Tibial artery (tissue), 4 donors: Measurements from ENCODE around the gene LRRC8C.

ENCODE experiments used
- DNase-seq, 2 donors: peaks; one replicate each; pipeline ENCODE4 v3.0.0-alpha.2; 2019
- H3K27ac ChIP-seq, 2 donors: fragments of 200-600 bp; sonication (generic) in 1 of 2; 1 replicate in 1 of 2; 2 replicates in 1 of 2; pipeline ENCODE4 v1.5.1; 2018 to 2019; ENCODE audit warnings: mild to moderate bottlenecking in 1 of 2
- H3K27me3 ChIP-seq, 2 donors: fragments of 200-600 bp; sonication (generic) in 1 of 2; one replicate each; pipeline versions ENCODE4 v1.5.1 to v1.6.0; 2016 to 2019
- H3K36me3 ChIP-seq, 3 donors: fragments of 200-600 bp; sonication (generic) in 2 of 3; one replicate each; pipeline ENCODE4 v1.5.1; 2016 to 2019; ENCODE audit warnings: mild to moderate bottlenecking in 2 of 3
- H3K4me1 ChIP-seq, 4 donors: fragments of 200-600 bp; sonication (generic) in 2 of 4; 1 replicate in 3 of 4; 2 replicates in 1 of 4; pipeline ENCODE4 v1.5.1; 2016 to 2019
- H3K4me3 ChIP-seq, 2 donors: fragments of 200-600 bp; sonication (generic) in 1 of 2; 1 replicate in 1 of 2; 2 replicates in 1 of 2; pipeline ENCODE4 v1.5.1; 2018 to 2019; ENCODE audit warnings: mild to moderate bottlenecking in 2 of 2
- H3K9me3 ChIP-seq, 3 donors: fragments of 200-600 bp; sonication (generic) in 1 of 3; one replicate each; pipeline ENCODE4 v1.5.1; 2016 to 2019
- CTCF ChIP-seq, 2 experiments: fragments of 200-600 bp in 1 of 2; fragments of 450-650 bp in 1 of 2; IDR thresholded peaks; one replicate each; pipeline ENCODE4 v1.5.1; 2017 to 2019; ENCODE audit warnings: antibody characterized with exemption in 2 of 2, mild to moderate bottlenecking in 1 of 2, moderate library complexity in 1 of 2
- intact Hi-C: fragments of 100-400 bp; cut with DNase I; formaldehyde crosslinking; loops from one replicate; pipeline ENCODE4 v1.15.0; 2023; ENCODE audit warnings: low total_unique reads

Gene LRRC8C

GRCh38 chr1:89687254-89687653 lies 54.3 kb downstream of the LRRC8C start:
- Histone ChIP-seq H3K4me3 (no peak overlapping the region), H3K4me1 (no peaks in the 10 kb centered on the region), H3K9me3 (no peaks in the 10 kb centered on the region), H3K36me3 (no peaks in the 10 kb centered on the region), H3K27ac (no peak overlapping the region), H3K27me3 (no peaks in the 10 kb centered on the region)
- intact Hi-C loops, result no loop called here
- TF ChIP-seq CTCF (IDR thresholded peaks at IDR 0.05), result no peak
- no peak for DNase-seq

- no peak for TF ChIP-seq CTCF (IDR thresholded peaks at IDR 0.05)
- DNase-seq, result no peak
- no peak overlapping the region for H3K4me3 ChIP-seq
- H3K27me3 ChIP-seq, result no peaks in the 10 kb centered on the region
- H3K9me3 ChIP-seq, result no peaks in the 10 kb centered on the region
- peaks cover 0 to 4% (median 0%) of the 10 kb centered on the region in 4 donors for H3K4me1 ChIP-seq
- intact Hi-C loops, result no loop called here
- no peak overlapping the region for H3K27ac ChIP-seq
- H3K36me3 ChIP-seq, result no peaks in the 10 kb centered on the region
Observed at GRCh38 chr1:89688607-89689006, 55.7 kb downstream of the LRRC8C start.

- intact Hi-C loops, result no loop called here
- H3K36me3 ChIP-seq, result no peaks in the 10 kb centered on the region
Observed at GRCh38 chr1:89689234-89689633, 56.3 kb downstream of the LRRC8C start.

GRCh38 chr1:89690595-89690994 lies 57.7 kb downstream of the LRRC8C start:
- no peak overlapping the region for H3K27ac ChIP-seq
- peaks cover 0 to 18% (median 6%) of the 10 kb centered on the region in 4 donors for H3K4me1 ChIP-seq
- no peak for TF ChIP-seq CTCF (IDR thresholded peaks at IDR 0.05)
- no peaks in the 10 kb centered on the region for H3K9me3 ChIP-seq
- H3K36me3 ChIP-seq, result no peaks in the 10 kb centered on the region
- no peak overlapping the region for H3K4me3 ChIP-seq
- intact Hi-C loops, result no loop called here
- DNase-seq, result no peak
- H3K27me3 ChIP-seq, result no peaks in the 10 kb centered on the region

More at GRCh38 chr1:89689234-89689633, 56.3 kb downstream of the LRRC8C start:
- Histone ChIP-seq H3K4me1 (peaks cover 0 to 6% (median 0%) of the 10 kb centered on the region in 4 donors), H3K27me3 (no peaks in the 10 kb centered on the region), H3K27ac (no peak overlapping the region), H3K9me3 (no peaks in the 10 kb centered on the region), H3K4me3 (no peak overlapping the region)
- TF ChIP-seq CTCF (IDR thresholded peaks at IDR 0.05), result no peak
- DNase-seq, result no peak

GRCh38 chr1:89692601-89693521 lies 59.9 kb downstream of the LRRC8C start:
- Histone ChIP-seq H3K27ac (no peak overlapping the region), H3K27me3 (no peaks in the 10 kb centered on the region), H3K4me3 (no peak overlapping the region), H3K4me1 (peaks cover 0 to 18% (median 6%) of the 10 kb centered on the region in 4 donors), H3K9me3 (no peaks in the 10 kb centered on the region), H3K36me3 (no peaks in the 10 kb centered on the region)
- no peak for TF ChIP-seq CTCF (IDR thresholded peaks at IDR 0.05)
- no peak for DNase-seq
- intact Hi-C loops, result no loop called here
